Neural crest cell (in vitro differentiated cells): ENCODE measurements around the gene DAAM2. TPM values are rescaled to one million over a fixed set of nuclear protein-coding genes. Genes with fewer than 3 reads are reported as not detected.

Experiments used
- DNase-seq: peaks from one replicate; pipeline ENCODE4 v3.0.0; 2021; ENCODE audit warnings: low read depth, mixed read lengths, low spot score
- H3K27ac Mint-ChIP-seq: one replicate; pipeline ENCODE4 v1.8.0; 2021; ENCODE audit warnings: mild to moderate bottlenecking, mixed read lengths; ENCODE audit not compliant: unreplicated experiment
- H3K27me3 Mint-ChIP-seq: 2 replicates; pipeline ENCODE4 v1.8.0; 2021; ENCODE audit warnings: low read depth, mild to moderate bottlenecking, mixed read lengths
- H3K36me3 Mint-ChIP-seq: 2 replicates; pipeline ENCODE4 v1.8.0; 2021; ENCODE audit warnings: low read depth, mild to moderate bottlenecking, mixed read lengths
- H3K4me1 Mint-ChIP-seq: 2 replicates; pipeline ENCODE4 v1.8.0; 2021; ENCODE audit warnings: mixed read lengths
- H3K4me3 Mint-ChIP-seq: one replicate; pipeline ENCODE4 v1.8.0; 2021; ENCODE audit warnings: mild to moderate bottlenecking, mixed read lengths
- H3K9me3 Mint-ChIP-seq: 2 replicates; pipeline ENCODE4 v1.8.0; 2021; ENCODE audit warnings: mixed read lengths
- total RNA-seq: library from RNA; stranded (reverse); gene quantifications from 2 replicates; pipeline ENCODE4 v1.2.1, GENCODE V29; 2021
- TF ChIP-seq, protein P1 (sequence below): fragments of 200-600 bp; sonication (generic); conservative IDR thresholded peaks from 2 replicates; pipeline ENCODE4 v1.5.0; 2021; ENCODE audit warnings: antibody characterized with exemption, mild to moderate bottlenecking

DAAM2 gene
- total RNA-seq, 1 donor from 2014 or later = 17.6 TPM

DNA sequence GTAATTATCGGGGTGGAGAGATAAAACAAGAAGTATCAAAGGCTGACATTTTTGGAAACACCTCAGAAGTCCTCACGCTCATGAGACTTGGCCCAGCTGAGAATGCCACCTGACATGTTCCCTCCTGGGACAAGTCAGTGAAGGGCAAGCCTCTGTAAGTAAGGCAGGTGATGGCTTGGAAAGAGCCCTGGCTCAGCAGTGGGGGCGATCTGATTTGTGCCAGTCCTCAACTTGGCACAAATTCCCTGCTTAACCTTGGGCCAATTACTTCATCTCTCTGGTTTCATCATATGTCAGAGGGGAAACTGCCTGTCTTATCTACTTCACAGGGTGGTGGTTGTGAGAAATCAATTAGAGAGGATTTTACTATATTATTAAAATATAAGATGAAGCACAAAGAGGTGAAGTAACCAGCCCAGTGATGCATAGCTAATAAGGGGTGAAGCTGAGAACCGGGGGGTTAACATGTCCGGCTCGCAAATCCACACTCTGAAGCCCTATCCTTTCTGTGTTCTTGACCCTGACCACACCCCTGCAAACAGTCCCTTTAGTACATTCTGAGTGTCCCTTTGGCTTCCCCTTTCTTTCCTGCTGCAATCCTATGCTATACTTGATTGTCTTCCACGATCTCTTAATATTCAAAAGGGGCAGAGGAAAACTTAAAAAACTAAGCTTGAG, 150.9 kb downstream of the DAAM2 start:
- Mint-ChIP-seq H3K4me1 (peaks cover 11% of the 10 kb centered on the region), H3K36me3 (no peaks in the 10 kb centered on the region), H3K27me3 (peaks cover 5% of the 10 kb centered on the region), H3K27ac (no peak overlapping the region), H3K4me3 (no peak overlapping the region), H3K9me3 (no peaks in the 10 kb centered on the region)
- DNase-seq = no peak
- TF ChIP-seq, protein P1, sequence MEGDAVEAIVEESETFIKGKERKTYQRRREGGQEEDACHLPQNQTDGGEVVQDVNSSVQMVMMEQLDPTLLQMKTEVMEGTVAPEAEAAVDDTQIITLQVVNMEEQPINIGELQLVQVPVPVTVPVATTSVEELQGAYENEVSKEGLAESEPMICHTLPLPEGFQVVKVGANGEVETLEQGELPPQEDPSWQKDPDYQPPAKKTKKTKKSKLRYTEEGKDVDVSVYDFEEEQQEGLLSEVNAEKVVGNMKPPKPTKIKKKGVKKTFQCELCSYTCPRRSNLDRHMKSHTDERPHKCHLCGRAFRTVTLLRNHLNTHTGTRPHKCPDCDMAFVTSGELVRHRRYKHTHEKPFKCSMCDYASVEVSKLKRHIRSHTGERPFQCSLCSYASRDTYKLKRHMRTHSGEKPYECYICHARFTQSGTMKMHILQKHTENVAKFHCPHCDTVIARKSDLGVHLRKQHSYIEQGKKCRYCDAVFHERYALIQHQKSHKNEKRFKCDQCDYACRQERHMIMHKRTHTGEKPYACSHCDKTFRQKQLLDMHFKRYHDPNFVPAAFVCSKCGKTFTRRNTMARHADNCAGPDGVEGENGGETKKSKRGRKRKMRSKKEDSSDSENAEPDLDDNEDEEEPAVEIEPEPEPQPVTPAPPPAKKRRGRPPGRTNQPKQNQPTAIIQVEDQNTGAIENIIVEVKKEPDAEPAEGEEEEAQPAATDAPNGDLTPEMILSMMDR = no peak

DNA sequence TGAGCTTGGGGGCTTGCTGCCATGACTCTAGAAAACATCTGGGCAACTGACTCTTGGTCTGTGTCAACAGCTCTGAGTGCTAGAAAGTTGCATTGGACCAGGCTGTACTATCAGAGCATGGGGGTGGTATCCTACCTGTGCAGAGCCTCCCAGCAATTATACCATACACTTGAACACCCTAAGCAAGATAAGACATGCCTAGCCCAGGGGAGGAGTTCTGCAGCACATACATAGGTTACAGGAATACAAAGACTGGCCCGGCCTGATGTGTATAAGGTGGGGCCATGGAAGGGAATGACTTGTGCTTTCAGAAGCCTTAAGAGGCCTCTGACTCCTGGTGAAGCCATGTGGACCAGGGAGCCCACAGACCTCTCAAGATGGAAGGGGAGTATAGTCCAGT, 153.4 kb downstream of the DAAM2 start:
- no peak overlapping the region for H3K4me3 Mint-ChIP-seq
- H3K27ac Mint-ChIP-seq = no peak overlapping the region
- H3K36me3 Mint-ChIP-seq = no peaks in the 10 kb centered on the region

DNA sequence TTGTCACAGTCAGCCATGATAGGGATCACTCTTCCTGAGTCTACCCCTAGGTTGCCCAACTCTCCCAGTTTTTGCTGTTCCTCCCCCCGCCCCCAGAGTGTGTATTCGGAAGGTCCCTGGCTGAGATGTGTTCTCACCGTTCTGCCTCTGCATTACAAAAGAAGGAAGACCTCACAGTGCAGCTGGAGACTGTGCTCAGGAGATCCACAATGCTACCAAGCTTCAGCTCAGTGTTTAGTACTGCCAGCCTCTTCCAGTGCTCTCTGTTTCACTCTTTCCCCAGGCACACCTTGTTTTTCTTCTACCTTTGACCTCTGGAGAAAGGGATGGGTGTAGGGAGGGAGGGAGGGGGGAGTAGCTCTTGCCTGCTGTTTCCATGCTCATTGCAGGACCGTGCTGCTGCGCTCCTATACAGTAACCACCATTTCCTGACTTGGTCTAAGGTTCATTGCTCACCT, 155.5 kb downstream of the DAAM2 start:
- TF ChIP-seq, protein P1 = no peak
- Mint-ChIP-seq H3K36me3 (no peaks in the 10 kb centered on the region), H3K9me3 (no peaks in the 10 kb centered on the region), H3K4me3 (no peak overlapping the region), H3K4me1 (no peaks in the 10 kb centered on the region), H3K27me3 (peaks cover 5% of the 10 kb centered on the region), H3K27ac (no peak overlapping the region)
- no peak for DNase-seq

More for the DNA sequence above, 153.4 kb downstream of the DAAM2 start:
- H3K9me3 Mint-ChIP-seq = no peaks in the 10 kb centered on the region
- TF ChIP-seq, protein P1 = no peak
- H3K4me1 Mint-ChIP-seq = no peaks in the 10 kb centered on the region
- DNase-seq = no peak
- H3K27me3 Mint-ChIP-seq = peaks cover 5% of the 10 kb centered on the region

DNA sequence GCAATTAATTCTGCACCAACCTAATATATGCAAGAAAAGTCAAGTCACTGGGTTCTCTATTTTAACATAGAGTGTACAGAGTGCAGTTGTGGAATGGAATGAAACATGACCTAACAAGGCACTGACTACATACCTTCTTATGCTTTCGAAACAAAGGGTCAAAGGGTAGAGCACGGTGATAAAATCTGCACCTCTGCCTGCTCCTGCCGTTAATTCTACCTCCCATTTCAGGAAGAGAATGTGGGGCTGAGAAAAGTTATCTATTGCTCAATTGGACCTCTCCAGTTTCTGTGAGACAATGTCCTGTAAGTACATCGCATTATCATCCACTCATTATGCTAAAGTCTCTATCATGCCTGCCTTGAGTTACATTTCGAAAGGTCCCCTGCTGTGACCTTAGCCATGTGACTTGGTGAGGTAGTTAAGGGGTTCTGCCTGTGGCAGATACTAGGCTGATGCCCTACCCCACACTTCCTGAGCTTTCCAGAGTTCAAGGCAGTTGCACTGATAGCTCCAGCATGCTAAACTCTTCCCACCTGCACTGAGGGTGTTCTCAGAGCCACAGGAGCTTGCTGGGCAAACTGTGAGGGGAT, 156.1 kb downstream of the DAAM2 start:
- Mint-ChIP-seq H3K9me3 (no peaks in the 10 kb centered on the region), H3K4me1 (no peaks in the 10 kb centered on the region), H3K4me3 (no peak overlapping the region), H3K36me3 (no peaks in the 10 kb centered on the region), H3K27me3 (peaks cover 5% of the 10 kb centered on the region), H3K27ac (no peak overlapping the region)
- TF ChIP-seq, protein P1 = no peak
- no peak for DNase-seq

DNA sequence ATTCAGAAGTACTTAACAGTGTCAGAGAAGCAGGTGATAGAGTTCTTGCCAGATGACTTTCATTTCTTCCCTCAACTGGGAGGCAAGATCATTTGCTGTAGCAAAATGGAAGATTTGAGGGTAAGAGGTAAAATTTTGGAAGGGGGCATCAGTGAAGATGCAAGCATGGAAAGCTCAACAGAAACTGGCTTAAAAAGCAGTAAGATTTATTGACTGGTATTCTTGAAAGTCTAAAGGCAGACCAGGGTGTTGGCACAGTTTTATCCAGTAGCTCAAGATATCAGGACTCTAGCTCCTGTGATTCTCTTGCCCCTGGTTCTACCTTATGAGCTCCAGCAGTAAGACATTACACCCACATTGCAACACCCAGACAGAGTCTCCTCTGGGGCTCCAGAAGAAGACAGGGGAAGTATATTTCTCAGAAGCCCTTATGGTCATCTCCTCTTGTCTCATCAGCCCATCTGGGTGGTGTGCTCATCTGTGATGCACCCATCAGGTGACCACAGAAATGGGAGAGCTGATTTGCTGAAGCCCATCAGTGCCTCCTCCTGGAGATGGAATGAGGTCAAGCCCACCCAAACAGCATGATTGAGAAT, 158.0 kb downstream of the DAAM2 start:
- TF ChIP-seq, protein P1 = no peak
- H3K4me1 Mint-ChIP-seq = no peaks in the 10 kb centered on the region
- no peak overlapping the region for H3K27ac Mint-ChIP-seq
- H3K27me3 Mint-ChIP-seq = peaks cover 6% of the 10 kb centered on the region
- peaks cover 2% of the 10 kb centered on the region for H3K9me3 Mint-ChIP-seq
- DNase-seq = no peak
- no peak overlapping the region for H3K4me3 Mint-ChIP-seq
- no peaks in the 10 kb centered on the region for H3K36me3 Mint-ChIP-seq
